Ovary (tissue), 9 donors: Measurements from ENCODE around the gene AKAP5. TPM values are rescaled to one million over a fixed set of nuclear protein-coding genes. Genes with fewer than 3 reads are reported as not detected.
A peak's percentile ranks its signal among the peaks of the same experiment; 100 is the strongest.

Source experiments
- DNase-seq, 5 donors: peaks; one replicate each; pipeline ENCODE4 v3.0.0-alpha.2; 2019 to 2020
- H3K27ac ChIP-seq, 2 donors: fragments of 200-600 bp; one replicate each; pipeline versions ENCODE4 v1.5.1 to v1.8.0; 2019 to 2022
- H3K27me3 ChIP-seq: fragments of 200-600 bp; one replicate; pipeline ENCODE4 v1.8.0; 2022
- H3K36me3 ChIP-seq: fragments of 200-600 bp; sonication (generic); one replicate; pipeline ENCODE4 v1.5.1; 2019
- H3K4me1 ChIP-seq: one replicate; pipeline ENCODE4 v1.8.1; 2013; ENCODE audit warnings: mild to moderate bottlenecking, moderate library complexity; ENCODE audit not compliant: insufficient read depth
- H3K4me3 ChIP-seq: fragments of 200-600 bp; sonication (generic); one replicate; pipeline ENCODE4 v1.5.1; 2017
- H3K9me3 ChIP-seq, 2 donors: fragments of 200-600 bp in 1 of 2; sonication (generic) in 1 of 2; one replicate each; pipeline versions ENCODE4 v1.5.1 to v1.8.1; 2013 to 2019; ENCODE audit warnings: mild to moderate bottlenecking in 1 of 2, moderate library complexity in 1 of 2
- EP300 ChIP-seq: sonication (generic); formaldehyde crosslinking; IDR thresholded peaks from one replicate; pipeline ENCODE4 v1.6.1; 2017; ENCODE audit warnings: antibody characterized with exemption
- POLR2A ChIP-seq: fragments of 450-650 bp; IDR thresholded peaks from one replicate; pipeline ENCODE4 v1.6.1; 2017; ENCODE audit warnings: antibody characterized with exemption, mild to moderate bottlenecking, moderate library complexity
- WGBS, 3 donors: extraction: QIAGEN DNeasy Blood & Tissue Kit in 1 of 3; methylation state at CpG; one replicate each; pipeline versions ENCODE4 v1.1.5 to v1.1.7; 2013 to 2017; 5-methylcytosine and 5-hydroxymethylcytosine counted together
- intact Hi-C, 4 donors: fragments of 100-400 bp; cut with DNase I; formaldehyde crosslinking; loops; one replicate each; pipeline versions ENCODE4 v1.11.0 to v1.15.1; 2022 to 2023
- polyA plus RNA-seq, 2 donors: library from polyadenylated mRNA; stranded (reverse); fragments of 200-250 nt in 1 of 2; fragments of 350-450 nt in 1 of 2; fragmentation: Illumina TruSeq in 1 of 2; extraction: RNeasy Lipid Tissue Mini Kit (QIAGEN cat#74804) in 1 of 2; gene quantifications; one replicate each; pipeline ENCODE4 v1.2.3, GENCODE V29; 2013 to 2014
- total RNA-seq, 7 donors: library from RNA; depleted of rRNA in 2 of 7; stranded (reverse); fragments of >200 nt in 2 of 7; fragmentation: NEBNext Ultra II Directional in 3 of 7; extraction: Animal tissue kit (Norgen Biotek cat#: 25700) in 3 of 7; gene quantifications; one replicate each; pipeline versions ENCODE4 v1.1.0 to v1.2.4, GENCODE V29; 2016 to 2023
- TF ChIP-seq, protein P1 (sequence below), 3 donors: fragments of 450-650 bp in 2 of 3; fragments of 200-600 bp in 1 of 3; IDR thresholded peaks; one replicate each; pipeline versions ENCODE4 v1.5.1 to v1.8.0; 2016 to 2022; ENCODE audit warnings: antibody characterized with exemption in 3 of 3, mild to moderate bottlenecking in 1 of 3
- donor health status: DM: no; HTN: no; CAD: no; lungs with moderate emphysema.
- donor health status: DM: no; HTN: no; CAD: no.
- donor health status: Bipolar disorder and iron deficiency.
- donor health status: DM: yes; HTN: yes; CAD: no.
- donor health status: DM: no; HTN: no; CAD: no.
- donor health status: DM: yes; HTN: yes; CAD: no.

The AKAP5 gene
- total and polyA plus RNA-seq, 9 donors: 0.12 to 1.7 (median 0.56) TPM

DNA sequence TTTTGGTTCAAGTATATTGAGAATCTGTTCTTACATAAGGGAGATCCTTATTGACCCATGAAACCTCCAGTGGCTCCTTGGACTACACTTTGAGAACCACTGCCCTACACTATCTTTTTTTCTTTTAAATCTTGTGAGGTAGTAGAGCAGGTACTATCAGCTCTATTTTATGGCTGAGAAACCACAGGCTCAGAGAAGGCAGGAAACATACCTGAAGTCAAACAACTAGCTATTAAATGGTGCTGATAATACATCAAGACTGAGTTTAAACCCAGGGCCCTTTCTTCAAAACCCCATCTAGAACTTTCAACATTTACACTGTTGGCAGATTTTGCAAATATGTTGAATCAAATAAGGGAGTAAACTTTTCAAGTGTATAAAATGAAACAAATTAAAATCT, 31.5 kb downstream of the AKAP5 start:
- H3K27me3 ChIP-seq: no peaks in the 10 kb centered on the region
- intact Hi-C loops: no loop called here
- no peak overlapping the region for H3K27ac ChIP-seq
- no peaks in the 10 kb centered on the region for H3K36me3 ChIP-seq
- no peak overlapping the region for H3K4me3 ChIP-seq
- no peaks in the 10 kb centered on the region for H3K9me3 ChIP-seq
- no peak for DNase-seq
- H3K4me1 ChIP-seq: peaks cover 6% of the 10 kb centered on the region
- no peak for TF ChIP-seq EP300
- TF ChIP-seq POLR2A: no peak
- TF ChIP-seq, protein P1, sequence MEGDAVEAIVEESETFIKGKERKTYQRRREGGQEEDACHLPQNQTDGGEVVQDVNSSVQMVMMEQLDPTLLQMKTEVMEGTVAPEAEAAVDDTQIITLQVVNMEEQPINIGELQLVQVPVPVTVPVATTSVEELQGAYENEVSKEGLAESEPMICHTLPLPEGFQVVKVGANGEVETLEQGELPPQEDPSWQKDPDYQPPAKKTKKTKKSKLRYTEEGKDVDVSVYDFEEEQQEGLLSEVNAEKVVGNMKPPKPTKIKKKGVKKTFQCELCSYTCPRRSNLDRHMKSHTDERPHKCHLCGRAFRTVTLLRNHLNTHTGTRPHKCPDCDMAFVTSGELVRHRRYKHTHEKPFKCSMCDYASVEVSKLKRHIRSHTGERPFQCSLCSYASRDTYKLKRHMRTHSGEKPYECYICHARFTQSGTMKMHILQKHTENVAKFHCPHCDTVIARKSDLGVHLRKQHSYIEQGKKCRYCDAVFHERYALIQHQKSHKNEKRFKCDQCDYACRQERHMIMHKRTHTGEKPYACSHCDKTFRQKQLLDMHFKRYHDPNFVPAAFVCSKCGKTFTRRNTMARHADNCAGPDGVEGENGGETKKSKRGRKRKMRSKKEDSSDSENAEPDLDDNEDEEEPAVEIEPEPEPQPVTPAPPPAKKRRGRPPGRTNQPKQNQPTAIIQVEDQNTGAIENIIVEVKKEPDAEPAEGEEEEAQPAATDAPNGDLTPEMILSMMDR (IDR thresholded peaks at IDR 0.05): no peak

DNA sequence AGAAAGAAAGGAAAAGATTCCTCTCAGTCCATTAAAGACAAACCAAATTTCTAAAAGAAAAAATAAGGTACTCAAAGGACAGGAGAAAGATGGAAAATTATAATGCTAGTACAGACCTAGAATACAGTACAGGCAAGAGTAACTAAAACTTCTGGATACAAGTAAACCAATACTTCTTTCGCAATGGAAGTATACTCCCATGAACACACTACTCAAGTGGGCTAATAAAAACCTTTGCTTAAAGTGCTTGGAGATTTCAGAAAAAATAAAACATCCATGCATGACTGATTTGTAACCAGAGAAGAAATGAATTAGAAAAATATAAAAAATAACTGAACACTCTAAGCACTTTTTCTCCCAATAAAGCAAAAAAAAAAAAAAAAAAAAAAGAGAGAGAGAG, 34.8 kb downstream of the AKAP5 start:
- Histone ChIP-seq H3K4me1 (peaks cover 5% of the 10 kb centered on the region), H3K36me3 (no peaks in the 10 kb centered on the region), H3K9me3 (no peaks in the 10 kb centered on the region), H3K27ac (no peak overlapping the region), H3K27me3 (no peaks in the 10 kb centered on the region), H3K4me3 (no peak overlapping the region)
- no peak for DNase-seq
- TF ChIP-seq POLR2A: no peak
- TF ChIP-seq, protein P1 (IDR thresholded peaks at IDR 0.05): no peak
- no peak for TF ChIP-seq EP300
- WGBS, 3 donors: 96 to 98% (median 97%) methylated on average over 1 of the region's 1 CpG
- intact Hi-C loops: loop anchor here in 1 of 4 donors (10.0 kb wide), 1 partner anchor 155 kb away; no protein-coding TSS in a partner anchor

GRCh38 chr14:64501411-64502171, 36.3 kb downstream of the AKAP5 start:
- TF ChIP-seq POLR2A: peak; percentile 52
- TF ChIP-seq EP300: no peak
- peak; percentile 32 to 78 (median 44) for DNase-seq

DNA sequence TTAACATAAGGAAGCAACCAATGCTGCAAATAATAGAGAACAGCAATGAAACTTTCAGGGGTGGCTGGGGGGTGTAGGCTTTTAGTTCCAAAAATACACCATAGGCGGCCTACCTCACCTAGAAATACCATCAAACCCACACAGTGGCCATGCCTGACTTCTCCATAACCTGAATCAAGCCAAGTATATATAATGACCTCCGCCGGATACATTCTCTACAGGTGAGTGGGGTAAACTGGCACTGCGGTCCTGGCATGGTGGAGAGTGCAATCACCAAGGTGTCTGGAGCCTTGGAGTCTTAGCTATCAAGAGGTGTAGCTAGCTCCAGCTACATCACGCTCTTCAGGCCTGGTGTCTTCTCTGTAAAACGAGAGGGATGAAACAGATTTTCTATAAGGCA, 37.2 kb downstream of the AKAP5 start:
- Histone ChIP-seq H3K4me3 (peak overlapping the region; percentile 89), H3K27ac (peak overlapping the region in 1 of 2 donors; percentile 99), H3K9me3 (no peaks in the 10 kb centered on the region), H3K36me3 (no peaks in the 10 kb centered on the region), H3K27me3 (no peaks in the 10 kb centered on the region), H3K4me1 (peaks cover 10% of the 10 kb centered on the region)
- peak in 1 of 5 donors; percentile 27 for DNase-seq
- no peak for TF ChIP-seq EP300
- TF ChIP-seq POLR2A: no peak
- TF ChIP-seq, protein P1 (IDR thresholded peaks at IDR 0.05): no peak
- intact Hi-C loops: loop anchor here in 1 of 4 donors (10.0 kb wide), 1 partner anchor 158 kb away; no protein-coding TSS in a partner anchor
- WGBS, 3 donors: 50 to 58% (median 57%) methylated on average over 6 of the region's 6 CpGs

More at GRCh38 chr14:64501411-64502171, 36.3 kb downstream of the AKAP5 start:
- peak overlapping the region in 1 of 2 donors; percentile 99 for H3K27ac ChIP-seq
- intact Hi-C loops: loop anchor here in 1 of 4 donors (10.0 kb wide), 1 partner anchor 157 kb away; no protein-coding TSS in a partner anchor
- 33 to 52% (median 36%) methylated on average over 8 of the region's 8 CpGs for WGBS, 3 donors
- no peaks in the 10 kb centered on the region for H3K27me3 ChIP-seq
- H3K4me3 ChIP-seq: peak overlapping the region; percentile 89
- no peaks in the 10 kb centered on the region for H3K36me3 ChIP-seq
- peaks cover 7% of the 10 kb centered on the region for H3K4me1 ChIP-seq
- H3K9me3 ChIP-seq: no peaks in the 10 kb centered on the region
